Skeletal muscle tissue (tissue), 4 donors: ENCODE results near the gene RCOR1. TPM values are rescaled to one million over a fixed set of nuclear protein-coding genes. Genes with fewer than 3 reads are reported as not detected.
"Not testable (repeated sequence)": the region's sequence is repeated elsewhere in the genome, so short reads cannot be mapped to it uniquely, and the experiment has no call there.

Source experiments
- H3K27ac ChIP-seq: one replicate; pipeline ENCODE4 v1.7.0; 2013; ENCODE audit warnings: mild to moderate bottlenecking, low read depth, low read length, inconsistent platforms
- H3K27me3 ChIP-seq, 3 donors: one replicate each; pipeline ENCODE4 v1.7.0; 2013; ENCODE audit warnings: low read length in 3 of 3; ENCODE audit not compliant: control insufficient read depth in 3 of 3, insufficient read depth in 3 of 3
- H3K36me3 ChIP-seq, 3 donors: one replicate each; pipeline ENCODE4 v1.7.0; 2013; ENCODE audit warnings: low read length in 3 of 3; ENCODE audit not compliant: control insufficient read depth in 3 of 3, insufficient read depth in 3 of 3
- H3K4me1 ChIP-seq, 3 donors: one replicate each; pipeline ENCODE4 v1.7.0; 2013; ENCODE audit warnings: low read length in 3 of 3, mild to moderate bottlenecking in 3 of 3; ENCODE audit not compliant: control insufficient read depth in 3 of 3, insufficient read depth in 3 of 3
- H3K4me3 ChIP-seq, 3 donors: one replicate each; pipeline ENCODE4 v1.7.0; 2013; ENCODE audit warnings: low read length in 3 of 3
- H3K9ac ChIP-seq, 3 donors: one replicate each; pipeline ENCODE4 v1.7.0; 2013; ENCODE audit warnings: low read length in 3 of 3, mild to moderate bottlenecking in 3 of 3, moderate library complexity in 2 of 3, low read depth in 1 of 3
- H3K9me3 ChIP-seq, 3 donors: one replicate each; pipeline ENCODE4 v1.7.0; 2013; ENCODE audit warnings: low read length in 3 of 3; ENCODE audit not compliant: control insufficient read depth in 3 of 3
- total RNA-seq: library from RNA; depleted of rRNA; stranded (reverse); fragments of >200 nt; gene quantifications from one replicate; pipeline ENCODE4 v1.2.3, GENCODE V29; 2014
- donor health status: Osteomylitis.

RCOR1 gene
- total RNA-seq, 1 donor from 2014 or later, result 10.4 TPM

- Histone ChIP-seq H3K9ac (no peak overlapping the region), H3K27me3 (no peaks in the 10 kb centered on the region), H3K9me3 (no peaks in the 10 kb centered on the region), H3K4me3 (no peak overlapping the region), H3K36me3 (no peaks in the 10 kb centered on the region), H3K4me1 (peaks cover 6 to 16% (median 16%) of the 10 kb centered on the region in 3 donors), H3K27ac (no peak overlapping the region)
These were observed 15.6 kb downstream of the RCOR1 start for GRCh38 chr14:102608064-102608446.

DNA sequence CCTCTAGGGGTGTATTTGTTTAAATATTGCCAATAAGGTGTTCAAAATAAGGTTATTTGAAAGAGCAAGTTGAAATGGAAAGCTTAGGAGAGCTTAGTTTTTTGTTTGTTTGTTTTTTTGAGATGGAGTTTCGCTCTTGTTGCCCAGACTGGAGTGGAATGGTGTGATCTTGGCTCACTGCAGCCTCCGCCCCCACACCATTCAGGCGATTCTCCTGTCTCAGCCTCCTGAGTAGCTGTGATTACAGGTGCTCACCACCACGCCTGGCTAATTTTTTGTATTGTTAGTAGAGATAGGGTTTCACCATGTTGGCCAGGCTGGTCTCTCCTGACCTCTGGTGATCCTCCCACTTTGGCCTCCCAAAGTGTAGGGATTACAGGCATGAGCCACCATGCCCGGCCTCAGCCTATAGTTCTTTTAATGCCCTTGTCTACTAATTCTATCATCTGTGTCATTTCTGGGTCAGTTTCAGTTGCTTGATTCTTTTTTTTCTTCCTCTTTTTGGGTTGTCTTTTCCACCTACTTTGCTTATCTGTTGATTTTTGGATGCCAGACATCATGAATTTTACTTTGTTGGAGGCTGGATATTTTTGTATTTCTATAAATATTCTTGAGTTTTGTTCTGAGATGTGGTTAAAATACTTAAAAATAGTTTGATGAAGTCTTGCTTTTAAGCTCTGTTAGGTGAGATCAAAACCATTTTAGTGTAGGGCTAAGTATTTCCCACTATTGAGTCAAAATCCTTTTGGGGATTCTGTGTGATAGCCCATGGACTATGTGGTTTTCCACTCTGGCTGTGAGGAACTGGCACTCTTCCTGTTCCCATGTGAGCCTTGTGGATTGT, 18.7 kb downstream of the RCOR1 start:
- H3K36me3 ChIP-seq, result no peaks in the 10 kb centered on the region
- H3K27me3 ChIP-seq, result no peaks in the 10 kb centered on the region
- H3K9ac ChIP-seq, result no peak overlapping the region
- H3K4me3 ChIP-seq, result no peak overlapping the region
- no peak overlapping the region for H3K27ac ChIP-seq
- no peaks in the 10 kb centered on the region for H3K9me3 ChIP-seq
- H3K4me1 ChIP-seq, result peaks cover 0 to 9% (median 0%) of the 10 kb centered on the region in 3 donors

DNA sequence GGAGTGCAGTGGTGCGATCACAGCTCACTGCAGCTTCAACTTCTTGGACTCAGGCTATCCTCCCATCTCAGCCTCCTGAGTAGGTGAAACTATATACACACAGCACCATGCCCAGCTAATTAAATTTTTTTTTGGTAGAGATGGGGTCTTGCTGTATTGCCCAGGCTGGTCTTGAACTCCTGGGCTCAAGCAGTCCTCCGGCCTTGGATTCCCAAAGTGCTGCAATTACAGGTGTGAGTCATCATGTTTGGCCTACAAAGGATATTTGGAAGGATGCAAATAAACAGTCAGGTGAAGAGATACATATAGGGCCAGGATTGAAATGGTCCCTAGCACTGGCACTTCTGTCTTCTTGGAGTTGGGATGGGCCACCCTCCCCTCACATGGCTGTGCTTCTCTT, 23.9 kb downstream of the RCOR1 start:
- no peak overlapping the region for H3K27ac ChIP-seq
- no peaks in the 10 kb centered on the region for H3K36me3 ChIP-seq
- H3K27me3 ChIP-seq, result no peaks in the 10 kb centered on the region
- no peak overlapping the region for H3K9ac ChIP-seq
- peaks cover 2 to 11% (median 8%) of the 10 kb centered on the region in 3 donors for H3K4me1 ChIP-seq
- H3K4me3 ChIP-seq, result no peak overlapping the region
- no peaks in the 10 kb centered on the region for H3K9me3 ChIP-seq

DNA sequence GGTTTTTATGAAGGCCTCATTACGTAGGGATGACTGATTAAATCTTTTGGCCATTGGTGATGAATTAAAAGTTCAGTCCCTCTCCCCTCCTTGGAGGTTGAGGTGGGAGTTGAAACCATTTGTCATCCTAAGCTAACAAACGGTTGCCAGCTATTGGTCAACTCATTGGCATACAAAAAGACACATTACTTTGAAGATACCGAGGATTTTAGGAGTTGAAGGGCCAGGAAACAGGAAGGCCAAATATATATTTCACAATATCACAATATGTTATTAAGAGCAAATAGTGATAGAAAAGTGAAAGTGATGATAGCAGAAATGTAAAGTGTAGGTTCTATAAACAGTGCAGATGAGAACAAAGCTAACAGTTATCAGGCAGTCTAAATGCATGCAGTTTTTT, 24.4 kb downstream of the RCOR1 start:
- H3K27ac ChIP-seq, result no peak overlapping the region
- no peaks in the 10 kb centered on the region for H3K9me3 ChIP-seq
- no peaks in the 10 kb centered on the region for H3K36me3 ChIP-seq
- peaks cover 2 to 11% (median 5%) of the 10 kb centered on the region in 3 donors for H3K4me1 ChIP-seq
- no peak overlapping the region for H3K9ac ChIP-seq
- H3K4me3 ChIP-seq, result no peak overlapping the region
- no peaks in the 10 kb centered on the region for H3K27me3 ChIP-seq

GRCh38 chr14:102619012-102619411, 26.6 kb downstream of the RCOR1 start:
- not testable (repeated sequence) for H3K9me3 ChIP-seq, H3K27ac ChIP-seq, H3K4me3 ChIP-seq, H3K36me3 ChIP-seq, H3K27me3 ChIP-seq, H3K9ac ChIP-seq
- peaks cover 2 to 14% (median 5%) of the 10 kb centered on the region in 3 donors for H3K4me1 ChIP-seq

- no peak overlapping the region for H3K9ac ChIP-seq
- no peaks in the 10 kb centered on the region for H3K36me3 ChIP-seq
- no peaks in the 10 kb centered on the region for H3K9me3 ChIP-seq
- H3K27ac ChIP-seq, result no peak overlapping the region
- H3K4me3 ChIP-seq, result no peak overlapping the region
- no peaks in the 10 kb centered on the region for H3K27me3 ChIP-seq
- H3K4me1 ChIP-seq, result peaks cover 2 to 14% (median 5%) of the 10 kb centered on the region in 3 donors
These were observed 28.0 kb downstream of the RCOR1 start for GRCh38 chr14:102620413-102620812.

DNA sequence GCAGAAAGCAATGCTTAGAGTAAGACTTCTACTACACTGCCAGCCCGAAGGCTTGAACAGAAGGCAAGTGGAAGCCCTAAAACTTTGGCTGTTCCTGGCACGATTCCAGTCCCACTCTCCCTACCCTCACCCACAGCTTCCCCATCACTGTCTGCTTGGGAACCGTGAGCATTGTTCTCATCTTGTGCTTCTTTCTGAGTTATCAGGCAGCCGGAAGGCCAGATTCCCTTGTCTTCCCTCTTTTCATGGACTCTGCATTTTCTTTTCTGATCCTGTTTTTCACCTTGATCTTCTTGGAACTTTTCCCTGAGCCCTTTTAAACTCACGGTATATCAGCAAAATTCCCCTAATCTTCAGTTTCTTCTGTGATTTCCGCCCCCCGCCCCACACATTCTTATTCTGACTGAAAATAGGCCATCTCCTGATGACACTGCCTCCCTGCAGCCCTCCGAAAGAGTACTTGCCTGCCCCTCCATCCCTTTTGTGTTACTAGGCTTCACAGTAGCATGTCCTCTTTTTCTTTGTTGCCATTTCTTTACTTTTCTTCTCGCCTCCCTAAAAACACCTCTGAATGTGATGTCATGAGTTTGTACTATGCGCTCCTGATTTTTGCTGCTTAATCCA, 29.9 kb downstream of the RCOR1 start:
- Histone ChIP-seq H3K27me3 (no peaks in the 10 kb centered on the region), H3K4me3 (no peak overlapping the region), H3K27ac (no peak overlapping the region), H3K4me1 (peaks cover 0 to 3% (median 0%) of the 10 kb centered on the region in 3 donors), H3K9me3 (no peaks in the 10 kb centered on the region), H3K9ac (no peak overlapping the region), H3K36me3 (no peaks in the 10 kb centered on the region)

DNA sequence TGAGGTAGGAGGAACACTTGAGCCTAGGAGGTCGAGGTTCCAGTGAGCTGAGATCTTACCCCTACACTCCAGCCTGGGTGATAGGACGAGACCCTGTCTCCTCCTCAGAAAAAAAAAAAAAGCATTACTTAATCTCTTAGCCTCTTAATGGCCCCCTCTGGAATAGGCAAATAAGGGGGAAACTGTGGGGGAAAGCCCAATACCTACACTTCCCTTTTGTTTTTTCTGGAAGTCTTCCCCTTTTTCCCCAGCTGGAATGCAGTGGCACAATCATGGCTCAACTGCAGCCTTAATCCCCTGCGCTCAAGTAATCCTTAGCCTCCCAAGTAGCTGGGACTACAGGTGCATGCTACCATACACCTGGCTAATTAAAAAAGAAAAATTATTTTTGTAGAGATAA, 32.2 kb downstream of the RCOR1 start:
- Histone ChIP-seq H3K27me3 (no peaks in the 10 kb centered on the region), H3K27ac (no peak overlapping the region), H3K36me3 (no peaks in the 10 kb centered on the region), H3K9ac (no peak overlapping the region), H3K9me3 (no peaks in the 10 kb centered on the region), H3K4me1 (peaks cover 7 to 14% (median 11%) of the 10 kb centered on the region in 3 donors), H3K4me3 (no peak overlapping the region)

GRCh38 chr14:102625564-102626296, 33.3 kb downstream of the RCOR1 start:
- H3K9ac ChIP-seq, result no peak overlapping the region
- H3K36me3 ChIP-seq, result no peaks in the 10 kb centered on the region
- H3K4me3 ChIP-seq, result no peak overlapping the region
- no peaks in the 10 kb centered on the region for H3K9me3 ChIP-seq
- H3K4me1 ChIP-seq, result peaks cover 16 to 24% (median 19%) of the 10 kb centered on the region in 3 donors
- no peaks in the 10 kb centered on the region for H3K27me3 ChIP-seq
- H3K27ac ChIP-seq, result no peak overlapping the region

- Histone ChIP-seq H3K4me1 (peaks cover 16 to 26% (median 19%) of the 10 kb centered on the region in 3 donors), H3K27ac (no peak overlapping the region), H3K36me3 (no peaks in the 10 kb centered on the region), H3K27me3 (no peaks in the 10 kb centered on the region), H3K9ac (no peak overlapping the region), H3K9me3 (no peaks in the 10 kb centered on the region), H3K4me3 (no peak overlapping the region)
These were observed 34.1 kb downstream of the RCOR1 start for GRCh38 chr14:102626530-102626929.
